GM19372 (cell line): Measurements from ENCODE around the gene CSTF2T.

Experiments
- ATAC-seq: cut with Tn5 transposase; IDR thresholded peaks from one replicate; pipeline ENCODE4 v1.9.1; 2021; ENCODE audit warnings: mild to moderate bottlenecking, low read depth, moderate library complexity; ENCODE audit not compliant: unreplicated experiment

The CSTF2T gene

GRCh38 chr10:51653025-51653424 is 46.4 kb downstream of the CSTF2T start:
- ATAC-seq = no peak

- no peak for ATAC-seq
Observed at GRCh38 chr10:51651063-51651462, 48.3 kb downstream of the CSTF2T start.

- ATAC-seq = no peak
Observed at GRCh38 chr10:51649064-51649463, 50.3 kb downstream of the CSTF2T start.
